Stimulated activated naive CD4-positive, alpha-beta T cell treated with Interleukin-2 at 50 U/mL for 16 hours (primary cell): ENCODE measurements around the gene UTS2B.
"Not testable (repeated sequence)": the region's sequence is repeated elsewhere in the genome, so short reads cannot be mapped to it uniquely, and the experiment has no call there.

Source experiments
- DNase-seq: peaks from one replicate; lab custom pipeline; 2025; lab: John Stamatoyannopoulos, UW

UTS2B gene

DNA sequence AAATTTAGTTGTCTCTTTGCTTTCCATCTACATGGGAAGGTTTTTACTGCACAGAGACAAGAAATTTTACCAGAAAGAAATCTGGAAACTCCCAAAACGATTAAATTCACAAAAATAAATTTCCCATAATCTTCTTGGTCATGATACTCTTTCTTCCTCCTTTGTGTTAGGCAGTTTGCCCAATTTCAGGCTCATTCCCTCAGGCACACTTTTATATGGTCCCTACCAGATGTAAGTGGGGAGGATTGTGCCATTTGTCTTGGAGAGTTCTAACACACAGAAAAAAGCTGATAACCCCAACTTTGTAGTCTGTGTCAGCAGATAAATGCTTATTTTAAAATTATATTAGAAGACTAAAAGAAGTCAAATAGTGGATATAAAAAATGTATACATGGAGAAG is 50.2 kb downstream of the UTS2B start:
- no peak for DNase-seq

DNA sequence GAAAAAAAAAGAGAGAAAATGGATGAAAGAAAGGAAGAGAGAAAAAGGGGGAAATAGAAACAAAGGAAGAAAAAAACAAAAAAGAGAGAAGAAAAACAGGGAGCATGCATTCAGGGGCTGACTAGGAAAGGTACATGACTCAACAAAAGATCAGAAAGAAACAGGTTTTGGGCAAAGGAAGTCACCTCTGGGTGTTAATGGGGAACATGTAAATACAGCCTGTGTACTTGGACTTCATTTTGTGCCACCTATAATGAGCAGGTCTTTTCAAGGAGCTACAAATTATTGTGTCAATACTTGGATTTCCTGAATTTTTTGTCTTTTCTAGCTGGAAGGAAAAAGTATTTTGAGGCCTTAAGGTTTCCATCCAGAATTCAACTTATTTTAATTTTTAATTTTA is 54.6 kb downstream of the UTS2B start:
- no peak for DNase-seq

DNA sequence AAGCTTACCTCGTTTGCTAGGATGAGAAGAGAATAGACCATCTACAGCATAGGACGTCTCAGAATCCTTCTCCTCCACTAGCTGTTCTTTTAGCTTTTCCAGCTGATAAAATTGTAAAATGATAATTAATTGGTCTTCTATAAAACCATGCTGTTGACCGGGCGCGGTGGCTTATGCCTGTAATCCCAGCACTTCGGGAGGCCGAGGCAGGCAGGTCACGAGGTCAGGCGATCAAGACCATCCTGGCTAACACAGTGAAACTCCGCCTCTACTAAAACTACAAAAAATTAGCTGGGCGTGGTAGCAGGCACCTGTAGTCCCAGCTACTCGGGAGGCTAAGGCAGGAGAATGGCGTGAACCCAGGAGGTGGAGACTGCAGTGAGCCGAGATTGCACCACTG is 55.1 kb downstream of the UTS2B start:
- DNase-seq = not testable (repeated sequence)

DNA sequence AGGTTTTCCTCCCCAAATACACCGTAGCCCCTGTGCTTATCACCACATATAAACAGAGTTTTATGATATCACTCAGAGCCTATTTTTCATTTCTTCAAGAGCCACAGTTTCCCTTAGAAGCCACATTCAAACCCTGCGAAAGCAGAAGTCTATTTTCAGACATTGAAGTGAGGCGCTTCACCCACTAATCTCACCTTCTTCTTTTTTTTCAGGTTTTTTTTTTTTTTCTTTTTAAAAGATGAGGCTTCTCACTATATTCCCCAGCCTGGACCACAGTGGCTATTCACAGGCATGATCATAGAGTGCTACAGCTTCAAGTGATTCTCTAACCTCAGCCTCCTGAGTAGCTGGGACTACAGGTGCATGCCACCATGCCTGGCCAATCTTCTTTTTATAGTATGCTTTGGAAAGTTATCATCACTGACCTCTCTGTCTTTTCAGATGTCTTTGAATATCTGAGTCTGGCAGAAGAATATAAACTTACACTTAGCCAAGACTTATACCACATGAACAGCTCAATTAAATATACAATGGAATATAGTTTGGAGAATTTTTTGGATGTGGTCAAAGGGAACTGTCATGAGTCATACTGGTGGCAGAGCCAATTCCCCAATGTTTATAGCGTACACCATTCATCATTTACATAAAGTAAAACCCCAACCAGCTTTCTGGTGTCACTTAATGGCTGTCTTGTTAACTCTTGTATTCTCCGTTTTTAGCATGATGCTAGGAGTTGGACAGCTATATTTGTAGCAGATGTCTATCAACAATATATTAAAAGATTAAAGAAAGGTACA is 60.8 kb downstream of the UTS2B start:
- no peak for DNase-seq

DNA sequence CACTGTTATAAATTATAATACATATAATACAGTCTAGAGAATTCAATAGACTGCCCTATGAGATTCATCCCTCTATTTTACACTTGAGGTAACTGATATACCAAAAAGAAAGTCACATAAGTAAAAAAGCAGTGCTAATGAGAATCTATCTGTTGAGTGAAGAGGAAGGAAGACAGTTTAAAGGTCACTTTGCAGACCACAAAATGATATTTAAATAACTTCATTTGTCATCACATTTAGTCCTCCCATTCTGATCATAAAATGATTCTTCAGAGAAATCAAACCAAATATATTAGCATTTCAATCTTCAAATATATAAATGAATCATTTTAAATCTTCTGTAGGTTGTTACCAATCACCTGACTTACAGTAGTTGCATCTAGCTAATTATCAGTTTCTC is 61.6 kb downstream of the UTS2B start:
- DNase-seq = no peak

DNA sequence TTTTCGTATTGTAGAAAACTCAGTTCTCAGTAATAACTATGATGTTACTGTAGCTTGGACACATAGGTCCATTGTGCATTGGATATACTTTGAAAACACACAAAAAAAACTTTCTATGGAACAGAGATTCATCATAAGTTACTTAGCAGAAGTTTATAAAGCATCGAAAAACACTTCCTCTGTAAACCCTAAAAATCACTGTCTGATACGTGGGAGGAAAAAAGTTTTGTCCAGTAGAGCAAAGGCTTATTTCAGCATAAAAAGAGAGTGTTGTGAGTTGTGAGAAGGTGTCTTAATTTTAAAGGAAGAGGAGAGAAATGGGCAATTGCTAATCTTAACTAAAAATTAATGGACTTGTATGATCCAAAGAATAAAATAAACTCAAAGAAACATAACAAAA is 66.5 kb downstream of the UTS2B start:
- no peak for DNase-seq

DNA sequence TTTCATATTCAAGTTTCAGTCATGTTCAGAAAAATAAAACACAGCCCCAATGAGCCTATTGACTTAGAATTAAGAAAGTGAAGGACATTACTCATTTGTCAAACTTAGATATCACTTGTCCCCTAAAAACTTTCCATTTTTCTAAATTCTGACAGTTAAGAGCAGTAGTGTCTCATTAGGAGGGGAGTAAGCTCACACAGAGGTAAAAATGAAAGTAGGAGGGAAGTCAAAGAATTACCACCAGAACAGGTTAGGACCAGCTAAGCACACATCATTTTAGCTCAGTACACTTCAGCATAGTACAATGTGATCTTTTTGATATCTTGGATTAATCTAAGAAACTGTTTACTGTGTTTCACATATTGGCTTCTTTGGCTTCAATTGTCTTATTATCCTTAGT is 67.0 kb downstream of the UTS2B start:
- no peak for DNase-seq

DNA sequence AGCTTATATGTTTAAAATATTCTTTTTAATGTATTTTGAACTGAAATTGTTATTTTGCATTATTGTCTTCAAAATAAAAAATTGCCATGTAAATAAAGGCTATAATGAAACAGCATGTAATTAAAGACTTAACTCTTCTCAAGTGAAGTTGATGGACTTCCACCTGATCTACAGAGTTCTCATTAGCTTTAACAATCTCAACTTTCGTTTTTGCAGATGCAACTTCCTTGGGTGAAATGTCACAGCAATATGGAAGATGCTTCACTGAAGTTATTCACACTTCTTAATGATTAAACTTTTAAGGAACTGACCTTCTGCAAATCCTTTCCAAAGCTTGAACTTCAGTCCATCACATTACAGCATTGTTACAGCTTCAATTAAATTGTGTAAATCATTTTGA is 67.7 kb downstream of the UTS2B start:
- DNase-seq = no peak

DNA sequence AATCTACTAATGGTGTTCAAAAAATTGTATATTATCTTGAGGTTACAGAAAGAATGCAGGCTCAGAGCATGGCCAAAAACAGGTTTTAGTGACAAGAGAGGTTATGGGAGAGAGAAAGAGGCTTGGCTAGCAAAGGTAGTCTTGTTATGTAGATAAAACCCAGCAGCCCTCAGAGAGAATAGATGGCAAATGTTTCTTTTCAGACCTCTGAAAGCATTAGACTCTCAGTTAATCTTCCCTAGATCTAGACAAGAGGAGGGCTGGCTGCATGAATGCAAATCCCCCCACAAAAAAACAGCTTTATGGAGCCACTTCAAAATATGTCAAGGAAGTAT is 69.1 kb downstream of the UTS2B start:
- DNase-seq = no peak

DNA sequence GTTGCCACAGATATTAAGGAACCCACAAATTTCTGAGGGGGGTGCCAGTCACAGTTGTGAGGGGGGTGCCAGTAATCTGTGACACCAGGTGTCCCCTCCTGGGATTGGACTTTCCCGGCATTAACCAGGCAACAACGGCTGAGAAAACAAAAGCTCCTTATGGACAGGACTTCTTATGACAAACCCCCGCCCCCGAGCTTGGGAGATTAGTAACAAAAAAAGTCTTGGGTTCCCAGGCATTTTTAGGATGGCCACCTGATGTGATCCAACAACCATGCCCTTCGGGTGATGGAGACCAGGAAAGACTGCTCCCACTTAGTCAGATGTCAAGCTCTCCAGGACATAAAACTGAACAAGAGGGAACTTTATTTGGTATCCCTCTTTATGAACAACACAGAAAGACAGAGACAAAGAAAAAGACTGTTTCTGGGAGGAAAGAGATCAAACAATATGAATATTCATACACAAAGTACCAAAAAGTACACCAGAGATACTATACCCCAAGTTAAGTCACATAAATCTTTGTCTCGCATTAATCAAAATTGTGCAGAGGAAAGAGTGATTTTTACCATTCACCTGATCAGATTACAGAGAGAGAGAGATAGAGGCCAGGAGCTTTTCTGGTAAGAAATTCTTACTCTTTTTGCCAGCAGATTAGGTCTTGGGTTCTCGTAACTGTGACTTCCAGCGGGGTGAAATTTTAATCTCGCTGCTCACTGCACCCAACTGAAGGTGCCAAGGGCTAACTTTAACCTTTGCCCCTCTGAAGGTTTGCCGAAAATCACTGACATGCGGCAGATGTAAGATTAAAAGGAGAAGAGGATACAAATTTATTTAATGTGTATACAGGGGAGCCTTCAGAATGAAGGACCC is 69.7 kb downstream of the UTS2B start:
- DNase-seq = no peak

DNA sequence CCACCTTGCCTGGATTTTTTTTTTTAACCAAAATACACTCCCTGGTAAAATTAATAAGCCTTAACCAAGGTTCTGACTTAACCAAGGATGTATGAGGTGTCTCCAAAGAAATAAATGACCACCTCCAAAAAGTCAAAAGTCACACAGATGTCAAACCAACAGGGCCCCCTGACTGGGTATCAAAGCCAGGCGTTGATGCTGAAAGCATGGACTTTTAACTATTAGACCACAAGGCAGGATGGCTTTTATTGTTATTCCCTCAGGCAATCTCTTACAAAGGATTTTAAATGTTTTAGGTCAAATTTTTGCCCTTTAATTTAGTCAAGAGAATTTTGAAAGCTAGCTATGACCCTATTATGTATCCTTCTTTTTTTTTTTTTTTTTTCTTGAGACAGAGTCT is 70.8 kb downstream of the UTS2B start:
- DNase-seq = no peak

DNA sequence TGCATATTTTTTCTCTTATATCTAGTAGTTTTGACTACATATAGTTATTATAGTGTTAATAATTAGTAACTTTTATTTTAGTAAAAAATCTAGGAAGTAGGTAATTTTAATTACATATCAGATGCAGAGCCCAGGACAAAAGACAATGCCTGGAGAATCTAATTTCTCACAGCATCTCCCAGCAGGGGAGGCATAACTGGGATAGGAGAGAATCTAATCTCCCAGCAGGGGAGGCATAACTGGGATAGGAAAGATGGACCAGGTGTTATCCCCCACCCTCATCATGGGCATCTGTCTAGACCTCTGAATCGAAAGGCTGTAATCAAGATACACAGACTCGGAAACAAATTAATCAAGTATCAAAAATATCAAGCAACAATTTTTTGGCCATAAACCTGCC is 73.0 kb downstream of the UTS2B start:
- DNase-seq = no peak

DNA sequence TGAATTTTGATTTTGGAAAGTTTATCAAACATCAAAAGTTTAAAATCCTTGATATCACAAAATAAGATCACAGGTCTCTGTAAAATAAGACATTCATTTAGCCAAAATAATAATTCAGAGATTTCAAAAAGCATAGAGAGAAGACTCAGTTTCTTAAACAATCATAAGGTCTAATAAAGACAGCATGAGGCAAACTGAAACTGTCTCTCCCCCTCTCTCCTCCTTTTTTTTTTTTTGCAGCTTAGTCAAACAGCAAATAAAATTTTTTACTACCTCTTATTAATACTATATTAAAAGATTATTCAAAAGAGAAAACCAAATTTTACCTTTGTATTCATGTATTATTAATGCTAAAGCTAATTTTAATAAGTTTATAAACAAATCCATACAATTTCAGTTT is 73.9 kb downstream of the UTS2B start:
- DNase-seq = no peak

DNA sequence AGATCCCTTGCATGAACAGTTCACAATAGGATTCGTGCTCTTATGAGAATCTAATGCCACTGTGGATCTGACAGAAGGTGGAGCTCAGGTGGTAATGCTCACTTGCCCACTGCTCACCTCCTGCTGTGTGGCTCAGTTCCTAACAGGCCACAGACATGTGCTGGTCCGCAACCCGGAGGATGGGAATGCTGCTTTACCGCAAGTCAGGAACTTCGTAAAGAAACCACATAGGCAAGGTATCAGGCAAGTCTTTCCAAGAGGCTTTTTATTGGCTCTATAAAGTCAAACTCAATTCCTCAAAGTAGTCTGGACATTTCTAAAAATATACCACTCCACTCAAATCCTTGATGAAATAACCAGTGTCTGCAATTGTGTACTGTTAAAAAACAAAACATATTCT is 75.2 kb downstream of the UTS2B start:
- DNase-seq = no peak

DNA sequence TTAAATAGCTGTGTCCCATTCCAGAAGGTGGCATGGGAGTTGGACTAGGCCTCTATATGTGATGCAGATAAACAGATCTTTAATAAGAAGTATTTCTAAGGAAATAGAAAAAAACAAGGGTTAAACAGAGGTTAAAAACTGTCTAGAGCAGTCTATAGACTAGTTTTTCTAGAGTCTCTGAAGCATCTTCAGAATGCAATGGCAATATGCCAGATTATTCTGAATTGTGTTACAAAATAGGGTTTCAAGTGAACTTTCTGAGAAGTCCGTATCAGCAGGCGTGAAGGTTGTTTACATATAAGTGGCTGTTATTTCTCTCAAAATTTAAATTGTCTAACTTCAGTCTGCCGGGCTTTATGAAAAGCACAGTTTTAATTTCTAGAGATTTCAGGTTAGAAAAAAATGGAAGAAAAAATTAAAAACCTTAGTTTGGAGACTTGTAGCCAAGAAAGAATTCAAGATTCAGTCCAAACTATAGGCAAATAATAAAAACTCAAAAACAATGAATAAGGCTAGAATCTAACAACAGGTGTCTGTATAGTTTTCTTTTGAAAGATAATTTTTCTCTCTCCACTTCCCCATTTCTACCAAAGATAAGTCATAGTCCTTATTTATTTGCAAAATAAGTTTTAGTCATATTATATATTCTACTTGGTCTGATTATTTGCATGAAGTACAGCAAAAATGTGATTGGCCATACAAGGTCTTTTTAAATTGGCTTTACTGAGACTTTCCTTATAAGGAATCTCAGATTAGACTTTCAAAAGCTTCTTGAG is 76.0 kb downstream of the UTS2B start:
- no peak for DNase-seq

DNA sequence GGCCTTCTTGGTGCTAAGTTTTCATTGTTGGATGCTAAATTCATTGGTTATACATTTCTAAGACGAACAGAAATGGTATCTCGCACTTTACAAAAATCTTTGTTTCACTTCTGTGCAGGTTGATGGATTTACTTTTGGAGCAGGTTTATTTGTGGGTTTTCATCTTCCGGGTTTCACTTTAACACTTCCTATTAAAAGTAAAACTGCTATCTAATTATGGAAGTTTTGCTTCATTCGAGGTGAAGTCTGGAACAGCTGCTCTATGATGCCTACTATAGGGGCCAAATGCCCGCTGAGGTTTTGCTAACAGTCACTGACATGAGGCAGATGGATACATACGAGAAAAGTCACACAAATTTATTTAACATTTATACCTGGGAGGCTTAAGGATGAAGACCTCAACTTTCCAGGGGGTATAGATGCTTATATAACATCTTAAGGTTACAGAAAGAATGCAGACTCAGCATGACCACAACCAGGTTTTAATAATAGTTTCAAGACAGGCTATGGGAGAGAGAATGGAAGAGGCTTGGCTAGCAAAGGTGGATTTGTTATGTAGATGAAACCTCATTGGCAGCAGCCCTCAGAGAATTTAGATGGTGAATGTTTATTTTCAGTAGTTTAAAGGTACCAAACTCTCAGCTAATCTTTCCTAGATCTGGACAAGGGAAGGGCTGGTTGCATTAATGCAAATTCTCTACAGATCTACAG is 77.1 kb downstream of the UTS2B start:
- no peak for DNase-seq

DNA sequence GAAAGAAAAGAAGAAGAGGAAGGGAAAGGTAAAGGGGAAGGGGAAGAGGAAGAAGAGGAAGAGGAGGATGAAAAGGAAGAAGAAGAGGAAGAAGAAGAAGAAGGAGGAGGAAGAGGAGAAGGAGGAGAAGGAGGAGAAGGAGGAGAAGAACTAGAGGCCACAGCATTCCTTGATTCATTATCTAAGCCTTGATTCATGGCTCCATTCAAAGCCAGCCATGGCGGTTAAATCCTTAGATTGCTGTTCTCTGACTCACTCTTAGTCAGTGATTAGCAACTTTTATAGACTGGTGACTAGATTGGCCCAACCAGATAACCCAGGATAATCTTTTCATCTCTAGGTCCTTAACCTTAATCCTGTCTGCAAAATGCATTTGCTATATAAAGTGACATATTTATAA is 83.7 kb downstream of the UTS2B start:
- DNase-seq = no peak

DNA sequence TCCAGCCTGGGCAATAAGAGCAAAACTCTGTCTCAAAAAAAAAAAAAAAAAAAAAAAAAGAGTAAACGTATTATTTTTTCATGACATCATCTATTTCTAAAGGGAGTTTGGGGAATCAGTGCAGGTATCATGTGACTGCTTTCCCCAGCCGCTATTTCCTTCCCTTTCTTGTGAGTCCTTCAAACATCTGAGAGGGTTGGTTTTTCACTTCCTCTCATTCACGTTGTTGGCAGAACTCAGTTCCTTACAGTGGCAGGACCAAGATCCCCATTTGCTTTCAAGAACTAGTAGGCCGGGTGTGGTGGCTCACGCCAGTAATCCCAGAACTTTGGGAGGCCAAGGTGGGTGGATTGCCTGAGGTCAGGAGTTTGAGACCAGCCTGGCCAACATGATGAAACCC is 84.3 kb downstream of the UTS2B start:
- not testable (repeated sequence) for DNase-seq

DNA sequence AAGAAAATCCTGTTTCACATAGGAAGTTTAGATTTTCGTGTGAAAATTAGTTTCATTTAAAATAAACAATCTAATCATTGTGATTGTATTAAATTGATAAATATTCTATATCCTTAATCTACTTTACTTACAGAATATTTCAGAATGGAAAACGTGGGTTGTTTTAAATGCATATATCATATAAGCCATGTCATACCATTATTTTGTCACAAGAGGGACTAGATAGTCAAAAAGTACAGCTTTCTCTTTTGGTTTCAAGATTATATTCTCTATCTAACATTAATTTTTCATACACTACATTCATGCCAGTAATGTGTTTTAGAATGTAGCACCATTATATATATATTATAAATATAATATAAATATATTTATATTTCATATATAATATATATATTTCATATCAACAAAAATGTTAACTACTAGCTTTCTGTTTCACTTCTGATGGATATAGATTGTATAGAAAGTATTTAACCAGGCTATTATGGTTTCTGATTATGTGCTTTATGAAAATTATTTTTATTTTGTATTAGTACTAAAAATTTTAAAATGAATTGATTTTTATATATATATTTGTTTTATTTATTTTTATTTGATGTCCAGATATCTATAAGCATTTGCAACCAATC is 86.0 kb downstream of the UTS2B start:
- DNase-seq = no peak

DNA sequence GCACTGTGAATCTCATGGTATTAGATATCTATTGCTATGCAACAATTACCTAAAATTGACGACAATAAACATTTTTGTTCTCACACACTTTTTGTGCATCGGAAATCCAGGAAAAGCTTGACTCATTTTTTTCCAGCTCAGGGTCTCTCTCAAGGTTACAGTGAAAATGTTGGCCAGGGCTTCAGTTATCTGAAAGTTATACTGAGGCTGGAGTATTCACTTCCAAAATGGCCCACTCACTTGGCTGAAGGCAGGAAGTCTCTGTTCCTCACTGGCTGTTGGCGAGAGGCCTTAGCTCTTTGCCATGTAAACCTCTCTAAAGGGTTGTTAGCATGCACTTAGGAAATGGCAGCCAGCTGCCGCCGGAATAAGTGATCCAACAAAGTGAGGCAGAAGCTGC is 89.8 kb downstream of the UTS2B start:
- no peak for DNase-seq

DNA sequence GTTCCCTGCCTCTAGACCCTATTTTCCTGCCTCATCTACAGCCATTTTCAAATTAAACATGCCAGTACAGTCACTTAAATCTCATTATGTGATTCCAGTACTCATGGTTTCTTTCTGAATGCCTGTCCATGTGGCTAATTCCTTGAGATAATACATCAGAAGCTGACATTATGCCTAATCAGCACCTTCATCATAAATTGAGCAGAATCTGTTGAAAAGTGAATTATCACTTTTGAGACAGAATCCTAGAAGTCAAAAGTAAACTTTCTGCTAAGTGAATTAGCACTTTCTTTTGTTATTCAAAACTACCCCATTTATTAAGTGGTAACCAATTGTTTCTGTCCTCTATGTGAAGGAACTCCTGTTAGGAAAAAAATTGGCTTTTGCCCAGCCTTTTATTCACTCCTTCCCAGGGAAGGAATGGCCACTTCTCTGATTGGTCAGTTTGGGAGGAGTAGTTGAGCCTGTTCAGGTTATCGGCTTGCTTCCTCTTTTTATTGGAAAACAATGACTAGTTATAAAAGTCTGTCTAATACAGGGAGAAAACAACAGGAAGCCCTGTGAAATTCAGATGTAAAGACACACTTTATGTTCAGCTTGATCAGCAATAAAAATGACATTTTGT is 90.8 kb downstream of the UTS2B start:
- no peak for DNase-seq
